Gastroesophageal sphincter (tissue), 3 donors: ENCODE measurements around the gene EXOSC9.

Experiments used
- CTCF ChIP-seq, 4 experiments: fragments of 200-600 bp in 2 of 4; fragments of 450-650 bp in 2 of 4; sonication (generic) in 1 of 4; IDR thresholded peaks; one replicate each; pipeline ENCODE4 v1.5.1; 2017 to 2019; ENCODE audit warnings: antibody characterized with exemption in 4 of 4, mild to moderate bottlenecking in 2 of 4, moderate library complexity in 2 of 4
- EP300 ChIP-seq: sonication (generic); formaldehyde crosslinking; IDR thresholded peaks from one replicate; pipeline ENCODE4 v1.6.1; 2017; ENCODE audit warnings: antibody characterized with exemption, mild to moderate bottlenecking
- POLR2A ChIP-seq, 2 donors: fragments of 450-650 bp; IDR thresholded peaks; one replicate each; pipeline ENCODE4 v1.6.1; 2017; ENCODE audit warnings: antibody characterized with exemption in 2 of 2, mild to moderate bottlenecking in 2 of 2, moderate library complexity in 1 of 2

- TF ChIP-seq CTCF (IDR thresholded peaks at IDR 0.05), result no peak
- TF ChIP-seq EP300, result no peak
- no peak for TF ChIP-seq POLR2A (IDR thresholded peaks at IDR 0.05)
These were observed 35.1 kb upstream of the EXOSC9 start for GRCh38 chr4:121765971-121766538.
